ENCODE results near the gene IL4R.

DNA sequence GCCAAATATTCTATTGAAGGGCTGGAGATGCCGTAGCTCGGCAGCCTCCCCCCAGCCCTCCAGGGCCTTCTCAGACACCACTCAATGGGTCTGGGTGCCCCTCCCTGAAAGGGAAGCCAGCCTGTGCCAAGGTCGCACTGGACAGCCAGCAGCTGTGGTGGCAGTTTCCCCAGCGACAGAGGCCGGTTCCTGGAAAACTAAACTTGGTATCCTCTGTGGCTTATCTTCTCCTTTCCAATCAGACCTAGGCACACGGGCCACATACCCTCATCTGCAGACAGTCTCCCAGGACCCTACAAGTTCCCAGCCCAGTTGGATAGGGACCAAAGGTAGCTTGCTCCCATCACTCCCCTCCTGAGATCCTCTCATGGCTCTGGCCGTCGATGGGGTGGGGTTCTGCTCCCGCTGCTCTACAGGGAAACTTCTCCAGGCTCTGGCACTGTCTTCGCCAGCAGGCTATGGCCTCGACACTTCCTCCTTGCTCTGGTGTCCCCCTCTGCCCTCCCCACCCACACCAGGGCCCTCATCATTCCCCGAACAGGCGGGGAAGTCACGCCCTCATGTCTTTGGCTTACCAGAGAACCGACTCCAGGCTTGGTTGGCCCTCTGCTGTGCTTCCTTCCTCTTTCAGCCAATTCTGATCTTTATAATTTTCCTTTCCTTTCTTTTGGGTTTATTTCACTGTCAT is 69.9 kb downstream of the IL4R start:
- no peak for TF ChIP-seq POLR2A (IDR thresholded peaks at IDR 0.05)
- TF ChIP-seq, protein P1, sequence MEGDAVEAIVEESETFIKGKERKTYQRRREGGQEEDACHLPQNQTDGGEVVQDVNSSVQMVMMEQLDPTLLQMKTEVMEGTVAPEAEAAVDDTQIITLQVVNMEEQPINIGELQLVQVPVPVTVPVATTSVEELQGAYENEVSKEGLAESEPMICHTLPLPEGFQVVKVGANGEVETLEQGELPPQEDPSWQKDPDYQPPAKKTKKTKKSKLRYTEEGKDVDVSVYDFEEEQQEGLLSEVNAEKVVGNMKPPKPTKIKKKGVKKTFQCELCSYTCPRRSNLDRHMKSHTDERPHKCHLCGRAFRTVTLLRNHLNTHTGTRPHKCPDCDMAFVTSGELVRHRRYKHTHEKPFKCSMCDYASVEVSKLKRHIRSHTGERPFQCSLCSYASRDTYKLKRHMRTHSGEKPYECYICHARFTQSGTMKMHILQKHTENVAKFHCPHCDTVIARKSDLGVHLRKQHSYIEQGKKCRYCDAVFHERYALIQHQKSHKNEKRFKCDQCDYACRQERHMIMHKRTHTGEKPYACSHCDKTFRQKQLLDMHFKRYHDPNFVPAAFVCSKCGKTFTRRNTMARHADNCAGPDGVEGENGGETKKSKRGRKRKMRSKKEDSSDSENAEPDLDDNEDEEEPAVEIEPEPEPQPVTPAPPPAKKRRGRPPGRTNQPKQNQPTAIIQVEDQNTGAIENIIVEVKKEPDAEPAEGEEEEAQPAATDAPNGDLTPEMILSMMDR (IDR thresholded peaks at IDR 0.05 in 8 of 11, conservative IDR thresholded peaks at IDR 0.05 in 3 of 11): no peak

Measured in spleen (tissue), 7 donors.